Measurements from ENCODE around the gene CTDNEP1. TPM values are rescaled to one million over a fixed set of nuclear protein-coding genes. Genes with fewer than 3 reads are reported as not detected.

Gene CTDNEP1
- polyA plus RNA-seq, 12 donors = 152 to 205 (median 181) TPM; not detected in 1

DNA sequence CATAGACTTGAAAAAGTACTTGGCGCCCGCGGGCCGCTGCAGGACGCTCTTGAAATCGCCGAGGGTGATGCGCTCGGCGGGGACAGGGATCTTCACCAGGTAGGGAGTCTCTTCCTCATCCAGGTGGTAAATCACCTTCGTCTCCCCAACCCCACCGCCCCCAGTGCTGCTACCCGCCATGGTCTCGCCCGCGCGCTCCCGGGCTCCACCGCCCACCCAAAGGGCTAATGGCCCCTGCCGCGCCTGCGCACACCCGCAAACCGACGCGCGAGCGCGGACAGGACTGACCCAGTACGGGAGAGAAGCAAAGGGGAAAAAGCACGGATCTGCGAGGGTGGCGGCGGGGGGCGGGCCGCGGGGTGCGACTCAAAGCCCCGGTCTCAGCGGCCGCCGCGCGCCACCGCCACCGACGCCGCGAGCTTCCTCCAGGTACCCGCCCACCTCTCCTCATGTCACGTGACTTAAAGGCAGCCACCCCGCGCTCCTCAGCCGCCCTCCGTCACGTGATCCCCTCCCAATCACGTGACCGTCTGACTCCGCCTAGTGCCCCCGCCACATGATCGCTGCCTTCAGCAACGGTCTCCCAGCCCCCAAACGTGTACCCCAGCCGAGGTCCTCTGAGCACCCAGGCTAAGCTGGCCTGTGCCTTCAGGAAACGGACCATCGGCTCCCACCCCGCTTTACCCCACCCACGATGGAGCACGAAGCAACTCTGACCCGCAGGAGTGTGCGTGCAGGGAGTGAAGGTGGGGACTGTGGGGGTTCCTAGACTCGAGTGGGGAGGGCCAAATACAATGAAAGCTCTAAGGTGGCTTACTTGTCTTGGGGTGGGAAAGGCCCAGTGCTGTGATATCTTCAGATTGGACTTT is 17.2 kb downstream of the CTDNEP1 start, which contains the start of gene DVL2:
DVL2 (minus strand) TSS at position 435 of the 869 bp plus-strand sequence; CDS start at position 180, 255 bp downstream.
- DNase-seq = peak; percentile 96

GRCh38 chr17:7233701-7234082 is 17.8 kb downstream of the CTDNEP1 start:
- no peak for DNase-seq

DNA sequence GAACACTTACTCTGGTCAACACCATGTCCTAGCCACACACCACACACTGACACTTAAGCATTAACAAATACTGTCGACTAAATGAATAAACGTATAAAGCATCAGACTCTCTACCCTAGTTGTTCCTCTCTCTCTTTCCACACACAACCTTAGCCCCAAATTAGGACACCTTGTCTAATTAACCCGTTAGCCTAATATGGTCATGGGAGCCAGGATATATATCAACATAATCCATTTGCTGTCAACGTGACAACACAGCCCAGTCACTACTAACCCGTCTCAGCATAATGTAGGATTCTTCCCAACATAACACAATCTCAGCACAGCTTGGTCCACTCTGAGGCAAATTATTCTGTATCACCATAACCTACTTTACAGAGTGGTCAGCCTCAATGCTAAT is 19.4 kb downstream of the CTDNEP1 start:
- DNase-seq = no peak

DNA sequence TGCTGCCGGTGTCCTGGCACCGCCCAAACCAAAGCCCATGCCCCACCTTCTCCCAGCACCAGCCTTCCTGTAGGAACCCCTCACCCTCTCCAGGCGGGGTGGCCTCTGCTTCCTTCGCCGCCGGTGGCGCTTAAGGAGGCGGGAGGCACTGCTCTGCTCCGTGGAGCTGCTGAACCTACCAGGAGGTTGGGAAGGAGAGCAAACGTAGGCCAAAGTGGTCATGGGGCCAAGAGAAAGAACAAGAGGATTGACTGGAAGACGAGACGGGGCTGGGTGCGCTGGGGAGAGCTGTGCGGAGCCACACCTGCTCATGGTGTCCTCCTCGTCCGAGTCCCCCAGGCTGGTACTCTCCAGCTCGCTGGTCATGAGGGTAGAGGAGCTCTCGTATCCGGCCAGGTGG is 22.0 kb downstream of the CTDNEP1 start:
- no peak for DNase-seq

- no peak for DNase-seq
These were observed 22.6 kb downstream of the CTDNEP1 start for GRCh38 chr17:7228920-7229319.

DNA sequence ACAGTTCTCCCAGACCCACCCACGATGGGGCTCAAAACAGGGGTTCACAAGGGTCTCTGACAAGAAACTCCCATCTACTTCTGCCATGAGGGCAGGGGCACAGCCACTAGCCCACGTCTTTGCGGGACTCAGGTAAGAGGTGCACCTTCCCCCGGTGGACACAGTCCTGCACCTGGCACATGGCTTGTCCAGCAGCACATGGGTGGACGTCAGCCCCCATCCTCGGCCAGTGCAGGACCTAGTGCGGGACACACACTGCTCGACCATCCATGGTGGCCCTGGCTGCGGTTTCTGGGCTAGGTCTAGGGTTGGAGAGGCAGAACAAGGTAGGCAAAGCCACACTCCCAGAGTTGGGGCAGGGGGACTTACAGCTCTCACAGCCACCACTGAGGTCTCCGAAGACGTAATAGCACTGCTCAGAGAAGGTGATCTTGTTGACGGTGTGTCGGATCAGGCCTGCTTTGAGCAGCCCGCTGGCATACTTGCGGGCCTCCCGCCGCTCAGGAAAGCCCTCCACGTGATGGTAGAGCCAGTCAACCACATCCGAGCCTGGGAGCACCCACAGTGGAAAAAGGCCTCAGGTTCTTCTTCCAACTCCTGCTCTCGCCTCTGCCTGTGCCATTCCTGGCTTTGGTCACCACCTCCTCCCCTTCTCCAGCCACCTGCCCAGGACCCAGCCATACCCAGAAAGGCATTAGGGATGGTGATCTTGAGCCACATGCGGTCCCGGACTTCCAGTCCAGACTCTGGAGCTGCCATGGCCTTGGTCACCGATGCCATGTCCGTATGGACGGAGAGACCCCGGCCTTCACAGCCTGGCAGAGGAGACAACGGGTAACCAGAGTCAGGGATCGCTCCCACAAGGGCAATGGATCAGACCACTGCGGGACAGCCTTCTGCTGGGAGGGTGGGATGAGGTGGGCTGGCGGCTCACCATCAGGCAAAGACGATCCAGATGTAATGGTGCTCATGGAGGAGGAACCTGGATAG is 24.5 kb downstream of the CTDNEP1 start:
- DNase-seq = no peak

DNA sequence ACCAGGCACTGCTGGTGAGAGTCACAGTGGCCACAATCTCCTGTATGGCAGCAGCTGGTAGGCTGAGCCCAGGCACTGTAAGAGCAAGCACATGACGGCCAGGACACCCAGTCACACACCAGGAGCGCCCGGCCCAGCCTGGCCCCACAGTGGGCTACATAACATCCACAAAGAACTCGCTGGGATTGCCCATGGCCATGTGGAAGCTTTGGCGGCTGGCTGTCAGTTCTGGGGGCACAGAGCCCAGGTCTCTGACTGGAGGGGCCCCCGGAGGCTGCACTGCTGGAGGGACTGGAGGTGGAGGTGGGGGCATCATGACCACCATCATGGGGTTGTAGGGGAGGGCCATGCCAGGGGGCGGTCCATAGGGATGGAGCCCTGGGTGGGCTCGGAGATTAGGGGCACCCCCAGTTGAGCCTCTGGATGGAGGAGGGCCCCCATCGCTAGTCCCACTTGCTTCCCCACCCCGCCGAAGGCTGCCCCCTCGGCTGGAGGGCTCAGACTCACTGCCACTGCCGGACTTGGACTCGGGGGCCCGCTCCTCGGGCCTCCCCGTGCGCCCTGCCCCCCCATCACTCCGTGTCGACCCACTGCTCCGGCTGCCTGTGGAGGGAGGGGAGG is 25.7 kb downstream of the CTDNEP1 start:
- no peak for DNase-seq

GRCh38 chr17:7224661-7225111 is 26.8 kb downstream of the CTDNEP1 start:
- no peak for DNase-seq

- no peak for DNase-seq
These were observed 27.4 kb downstream of the CTDNEP1 start for GRCh38 chr17:7224110-7224509.

DNA sequence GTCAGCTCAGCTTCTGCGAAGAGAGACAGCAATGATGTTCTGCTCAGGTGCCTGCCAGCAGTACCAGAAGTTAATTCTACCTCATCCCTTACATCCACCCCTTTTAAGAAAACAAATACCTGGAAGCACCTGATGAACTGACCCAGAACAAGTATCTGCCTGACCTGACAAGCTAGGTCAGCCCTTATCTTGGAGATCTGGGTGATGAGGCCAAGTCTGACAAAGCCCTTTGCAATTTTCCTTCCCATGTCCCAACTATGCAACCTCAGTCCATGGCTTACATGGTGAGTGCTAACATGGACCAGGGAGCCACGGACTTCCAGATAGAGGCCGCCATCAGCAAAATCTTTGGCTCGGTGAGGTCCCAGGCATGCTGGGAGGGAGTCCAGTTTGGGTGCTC is 28.2 kb downstream of the CTDNEP1 start:
- DNase-seq = no peak

GRCh38 chr17:7222972-7223292 is 28.6 kb downstream of the CTDNEP1 start:
- DNase-seq = no peak

DNA sequence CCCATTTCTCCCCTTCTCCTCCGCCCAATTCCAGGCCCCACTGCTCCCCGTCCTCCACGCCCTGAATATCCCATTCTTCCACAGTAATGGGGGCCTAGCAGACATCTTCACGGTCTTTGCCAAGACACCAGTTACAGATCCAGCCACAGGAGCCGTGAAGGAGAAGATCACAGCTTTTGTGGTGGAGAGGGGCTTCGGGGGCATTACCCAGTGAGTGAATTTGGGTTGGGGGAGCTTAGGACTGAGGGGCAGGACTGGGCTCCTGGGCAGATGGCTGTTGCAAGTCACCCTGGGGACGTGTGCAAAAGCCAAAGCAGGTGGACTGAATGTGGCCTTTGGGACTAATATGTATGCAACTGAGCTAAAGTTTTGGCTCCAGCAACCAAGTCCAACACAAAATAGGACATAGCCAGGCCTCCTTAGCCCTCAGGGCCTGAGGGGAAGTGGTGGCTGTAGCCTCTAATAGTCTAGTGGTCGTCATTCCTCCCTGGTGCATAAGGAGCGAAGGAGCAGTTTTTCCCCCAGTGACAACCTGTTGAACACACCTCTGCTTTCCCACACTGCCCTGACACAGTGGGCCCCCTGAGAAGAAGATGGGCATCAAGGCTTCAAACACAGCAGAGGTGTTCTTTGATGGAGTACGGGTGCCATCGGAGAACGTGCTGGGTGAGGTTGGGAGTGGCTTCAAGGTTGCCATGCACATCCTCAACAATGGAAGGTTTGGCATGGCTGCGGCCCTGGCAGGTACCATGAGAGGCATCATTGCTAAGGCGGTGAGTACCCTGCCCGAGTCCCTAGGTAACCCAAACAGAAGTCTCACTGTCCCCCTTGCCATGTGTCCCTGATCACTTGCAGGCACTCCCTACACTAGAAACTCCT is 29.2 kb downstream of the CTDNEP1 start:
- DNase-seq = no peak

- no peak for DNase-seq
These were observed 30.0 kb downstream of the CTDNEP1 start for GRCh38 chr17:7221278-7222092.

- no peak for DNase-seq
These were observed 30.8 kb downstream of the CTDNEP1 start for GRCh38 chr17:7220593-7221277.

- peak; percentile 92 for DNase-seq
These were observed 31.5 kb downstream of the CTDNEP1 start, which contains the start of the genes ACADVL and DLG4 for GRCh38 chr17:7219812-7220592. TSS of gene ACADVL (plus strand) at chr17:7219938. CDS start at chr17:7219985, 47 bp downstream. TSS of gene DLG4 (minus strand) at chr17:7219836.

DNA sequence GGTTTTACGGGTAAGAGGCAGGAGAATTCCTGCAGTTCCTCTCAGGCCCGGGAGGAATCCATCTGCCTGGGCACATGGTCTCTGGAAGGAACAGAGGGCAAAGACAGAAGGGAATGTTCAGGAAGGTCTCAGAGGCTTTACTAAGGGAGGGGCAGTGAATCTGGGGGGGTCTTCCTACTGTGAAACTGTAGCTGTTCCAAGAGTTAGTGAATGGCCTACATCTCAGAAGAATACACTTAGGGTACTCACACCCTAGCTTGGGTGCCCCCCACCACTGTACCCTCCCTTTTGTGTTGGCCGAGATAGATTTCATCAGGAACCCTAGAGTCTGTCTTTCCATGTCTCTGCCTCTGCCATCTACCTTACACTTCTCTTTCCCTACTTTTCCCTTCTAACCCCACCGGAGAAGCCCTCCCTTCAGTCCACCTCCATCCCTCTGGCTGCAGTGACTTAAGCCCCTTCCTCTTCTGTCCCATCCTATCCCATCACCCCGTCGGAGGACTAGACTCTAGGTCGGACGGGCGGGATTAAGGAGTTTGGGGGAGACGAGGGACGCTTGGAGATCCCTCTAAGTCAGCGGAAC is 32.2 kb downstream of the CTDNEP1 start:
- DNase-seq = no peak

DNA sequence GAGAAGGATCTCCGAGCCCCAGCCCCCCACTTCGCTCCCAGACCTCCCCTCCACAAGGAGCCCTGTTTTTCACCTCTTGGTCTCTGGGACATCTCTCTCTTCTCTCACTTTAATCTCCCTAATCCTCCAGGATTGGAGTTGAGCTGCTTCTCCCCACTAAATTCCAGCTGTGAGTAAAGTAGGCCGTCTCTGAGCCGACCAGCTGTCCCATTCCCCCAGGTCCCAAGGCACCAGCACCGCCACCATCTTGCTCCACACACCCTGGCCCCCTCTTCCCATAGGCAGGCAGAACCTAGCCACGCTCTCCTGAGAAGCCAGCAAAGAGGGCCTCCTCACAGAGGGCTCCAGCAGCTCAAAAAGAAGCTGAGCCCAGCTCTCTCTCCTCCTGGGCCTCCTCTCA is 32.8 kb downstream of the CTDNEP1 start:
- DNase-seq = no peak

DNA sequence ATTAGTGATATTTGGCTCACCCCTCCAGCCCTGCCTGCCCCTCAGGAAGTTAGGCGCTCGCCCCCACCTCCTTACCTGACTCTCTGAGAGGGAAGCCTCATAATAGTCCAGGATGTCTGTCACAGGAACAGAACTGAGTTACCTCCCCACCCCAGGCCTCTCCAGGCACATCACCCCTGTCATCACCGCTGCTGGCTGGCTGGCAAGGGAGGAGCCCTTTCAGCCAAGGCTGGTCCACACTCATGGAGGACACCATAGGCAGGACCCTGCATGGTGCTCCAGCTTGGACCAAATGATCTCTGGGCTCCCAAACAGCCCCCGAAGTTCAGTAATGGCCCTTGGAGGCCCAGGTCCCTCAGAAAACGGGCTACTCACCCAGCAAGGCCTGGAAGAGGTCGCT is 33.4 kb downstream of the CTDNEP1 start:
- no peak for DNase-seq
